NCI-H510A (cell line): ENCODE data around the gene RUFY3.
"Not testable (repeated sequence)": the region's sequence is repeated elsewhere in the genome, so short reads cannot be mapped to it uniquely, and the experiment has no call there.

Source experiments
- DNase-seq: peaks from one replicate; lab custom pipeline; 2025; lab: John Stamatoyannopoulos, UW

Gene RUFY3

DNA sequence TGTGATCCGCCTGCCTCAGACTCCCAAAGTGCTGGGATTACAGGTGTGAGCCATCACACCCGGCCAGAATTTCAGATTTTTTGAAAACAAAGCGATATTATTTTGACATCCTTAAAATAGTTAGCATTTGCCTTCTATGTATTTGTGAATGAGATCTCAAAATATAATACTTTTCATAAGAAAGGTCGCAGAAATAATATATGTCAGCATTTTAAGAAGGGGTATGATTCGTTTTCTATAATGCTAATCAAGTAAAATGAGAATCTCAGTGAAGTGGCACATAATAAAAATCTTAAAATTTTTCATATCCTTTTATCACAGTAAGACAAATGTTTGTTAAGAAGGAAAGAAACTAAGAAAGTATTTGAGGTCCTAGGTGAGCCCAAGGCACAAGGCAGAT is 65.7 kb downstream of the RUFY3 start:
- no peak for DNase-seq

- DNase-seq, result no peak
Observed at GRCh38 chr4:70788733-70789132, 67.0 kb downstream of the RUFY3 start.

DNA sequence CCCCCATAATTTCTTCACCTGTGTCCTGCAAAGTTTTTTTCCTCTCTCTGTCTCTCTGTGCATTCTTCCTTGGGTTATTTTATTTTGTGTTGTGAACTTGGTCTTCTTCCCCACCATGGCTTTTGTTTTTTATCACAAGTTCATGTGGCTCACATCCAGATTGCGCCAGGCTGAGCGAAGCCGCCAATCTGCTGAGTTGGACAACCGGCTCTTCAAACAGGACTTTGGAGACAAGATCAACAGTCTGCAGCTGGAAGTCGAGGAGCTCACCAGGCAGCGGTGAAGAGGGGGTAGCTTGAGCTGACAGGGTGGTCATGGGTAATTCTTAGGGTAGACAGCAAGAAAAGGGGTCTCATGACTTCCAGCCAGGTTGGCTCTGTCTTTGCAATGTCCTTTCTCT is 71.9 kb downstream of the RUFY3 start:
- DNase-seq, result no peak

DNA sequence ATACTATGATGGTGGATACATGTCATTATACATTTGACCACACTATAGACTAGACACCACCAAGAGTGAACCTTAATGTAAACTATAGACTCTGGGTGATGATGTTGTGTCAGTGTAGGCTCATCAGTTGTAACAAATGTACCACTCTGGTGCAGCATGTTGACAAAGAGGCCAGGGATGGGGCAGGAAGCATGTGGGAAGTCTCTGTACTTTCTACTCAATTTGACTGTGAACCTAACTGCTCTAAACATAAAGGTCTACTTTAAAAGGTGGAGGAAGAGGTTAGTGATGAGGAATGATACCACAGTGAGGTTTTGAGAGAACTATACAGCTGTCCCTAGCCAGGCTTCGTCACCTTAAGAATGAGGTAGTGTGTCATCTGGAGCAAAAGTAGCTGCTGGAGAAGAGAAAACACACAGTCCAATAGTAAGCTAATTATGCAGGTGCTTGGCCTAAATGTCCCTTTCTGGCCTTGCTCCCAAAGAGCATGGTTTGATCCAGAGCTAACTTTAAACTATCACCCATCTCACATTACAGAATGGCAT is 79.6 kb downstream of the RUFY3 start:
- DNase-seq, result peak; percentile 6

- DNase-seq, result peak; percentile 20
Observed at GRCh38 chr4:70802928-70803580, 81.3 kb downstream of the RUFY3 start.

DNA sequence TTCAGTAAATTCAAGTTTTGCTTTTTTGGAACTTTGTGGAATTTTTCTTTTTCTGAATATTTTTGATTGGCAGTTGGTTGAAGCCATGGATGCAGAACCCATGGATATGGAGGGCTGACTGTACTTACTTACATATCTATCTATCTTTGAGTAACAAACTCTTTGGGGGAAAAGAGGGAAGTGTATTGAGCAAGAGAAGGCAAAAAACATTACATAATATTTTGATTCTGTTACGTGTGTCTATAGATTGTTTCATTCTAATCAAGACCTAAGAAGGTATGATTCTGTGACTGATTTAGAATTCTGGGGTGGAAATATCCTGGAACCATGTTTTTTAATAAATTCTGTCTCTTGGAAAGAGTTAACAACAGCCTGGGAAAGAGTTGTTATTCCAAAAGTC is 86.4 kb downstream of the RUFY3 start:
- DNase-seq, result no peak

GRCh38 chr4:70815370-70815769 is 93.6 kb downstream of the RUFY3 start:
- no peak for DNase-seq

- DNase-seq, result no peak
Observed at GRCh38 chr4:70816894-70817293, 95.1 kb downstream of the RUFY3 start.

DNA sequence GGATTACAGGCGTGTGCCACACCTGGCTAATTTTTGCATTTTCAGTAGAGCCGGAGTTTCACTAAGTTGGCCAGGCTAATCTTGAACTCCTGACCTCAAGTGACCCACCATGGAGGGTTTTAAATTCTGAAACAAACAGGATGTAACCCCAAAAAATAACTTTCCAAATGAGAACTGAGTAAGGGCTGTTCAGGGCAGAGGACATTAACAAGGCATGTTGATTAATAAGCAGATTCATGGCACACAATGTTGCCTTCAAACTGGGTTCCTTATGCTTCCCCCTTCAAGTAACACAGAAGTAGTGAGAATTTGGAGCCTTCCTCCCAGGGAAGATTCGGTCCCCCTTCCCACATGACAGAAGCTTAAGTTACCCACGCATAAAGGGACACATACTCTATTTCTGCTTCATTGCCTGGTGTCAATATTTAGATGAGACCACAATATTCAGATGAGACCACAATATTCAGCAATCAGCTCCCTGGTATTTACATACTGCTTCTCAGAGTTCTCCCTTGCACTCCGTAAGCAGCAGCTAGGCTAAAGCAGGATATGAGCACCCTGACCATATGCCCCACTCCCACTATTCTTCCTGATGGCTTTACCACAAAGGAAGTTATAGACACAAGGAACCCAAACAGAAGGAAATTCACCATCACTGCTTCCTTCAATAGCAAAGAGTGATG is 96.5 kb downstream of the RUFY3 start:
- no peak for DNase-seq

GRCh38 chr4:70818921-70819320 is 97.2 kb downstream of the RUFY3 start:
- DNase-seq, result no peak

GRCh38 chr4:70829015-70829414 is 107.3 kb downstream of the RUFY3 start:
- DNase-seq, result no peak

DNA sequence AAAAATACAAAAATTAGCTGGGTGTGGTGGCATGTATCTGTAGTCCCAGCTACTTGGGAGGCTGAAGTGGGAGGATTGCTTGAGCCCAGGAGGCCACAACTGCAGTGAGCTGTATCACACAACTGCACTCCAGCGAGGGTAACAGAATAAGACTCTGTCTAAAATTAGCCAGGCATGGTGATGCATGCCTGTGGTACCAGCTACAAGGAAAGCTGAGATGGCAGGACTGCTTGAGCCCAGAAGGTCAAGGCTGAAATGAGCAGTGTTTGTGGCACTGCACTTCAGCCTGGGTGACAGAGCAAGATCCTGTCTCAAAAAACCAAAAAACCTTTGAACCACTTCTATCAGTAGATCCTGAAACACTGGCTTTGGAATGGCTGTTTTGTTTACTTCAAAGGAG is 107.7 kb downstream of the RUFY3 start:
- no peak for DNase-seq

DNA sequence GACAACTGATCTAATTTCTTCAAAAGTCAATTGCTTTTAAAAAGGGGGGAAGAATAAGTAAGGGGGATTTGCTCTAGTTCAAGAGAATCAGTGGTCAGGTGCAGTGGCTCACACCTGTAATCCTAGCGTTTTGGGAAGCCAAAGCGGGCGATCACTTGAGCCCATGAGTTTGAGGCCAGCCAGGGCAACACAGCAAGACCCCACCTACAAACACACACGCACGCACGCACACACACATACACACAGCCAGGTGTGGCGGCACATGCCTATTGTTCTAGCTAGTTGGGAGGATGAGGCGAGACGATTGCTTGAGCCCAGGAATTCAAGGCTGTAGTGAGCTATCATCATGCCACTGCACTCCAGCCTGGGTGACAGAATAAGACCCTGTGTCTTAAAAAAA is 108.3 kb downstream of the RUFY3 start:
- DNase-seq, result no peak

DNA sequence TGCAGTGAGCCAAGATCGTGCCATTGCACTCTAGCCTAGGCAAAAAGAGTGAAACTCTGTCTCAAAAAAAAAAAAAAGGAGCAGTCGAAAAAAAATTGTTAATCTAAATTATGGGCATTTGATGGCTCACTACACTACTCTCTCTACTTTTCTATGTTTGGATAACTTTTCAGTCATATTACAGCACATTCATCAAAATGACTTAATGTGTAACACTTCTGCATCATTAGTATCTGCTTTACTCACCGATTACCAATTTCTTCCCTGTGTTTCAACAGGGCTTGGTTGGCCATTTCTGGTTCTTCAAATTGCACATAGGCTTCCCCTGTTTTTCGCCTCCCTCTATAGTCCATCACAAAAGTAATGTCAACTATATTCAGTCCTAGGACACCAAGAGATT is 109.5 kb downstream of the RUFY3 start:
- DNase-seq, result no peak

DNA sequence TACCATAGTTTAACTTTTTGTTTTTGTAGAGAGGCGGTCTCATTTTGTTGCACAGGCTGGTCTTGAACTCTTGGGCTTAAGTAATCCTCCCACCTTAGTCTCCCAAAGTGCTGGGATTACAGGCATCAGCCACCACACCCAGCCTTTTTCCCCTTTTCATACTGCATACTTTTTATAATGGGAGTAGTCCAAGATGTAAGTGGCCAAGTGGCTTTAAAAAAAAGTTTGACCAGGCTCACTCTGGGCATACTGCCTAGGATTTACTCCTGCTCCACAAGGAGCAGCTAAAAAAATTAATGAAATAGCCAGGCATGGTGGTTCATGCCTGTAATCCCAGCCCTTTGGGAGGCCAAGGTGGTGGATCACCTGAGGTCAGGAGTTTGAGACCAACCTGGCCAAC is 111.9 kb downstream of the RUFY3 start:
- DNase-seq, result no peak

DNA sequence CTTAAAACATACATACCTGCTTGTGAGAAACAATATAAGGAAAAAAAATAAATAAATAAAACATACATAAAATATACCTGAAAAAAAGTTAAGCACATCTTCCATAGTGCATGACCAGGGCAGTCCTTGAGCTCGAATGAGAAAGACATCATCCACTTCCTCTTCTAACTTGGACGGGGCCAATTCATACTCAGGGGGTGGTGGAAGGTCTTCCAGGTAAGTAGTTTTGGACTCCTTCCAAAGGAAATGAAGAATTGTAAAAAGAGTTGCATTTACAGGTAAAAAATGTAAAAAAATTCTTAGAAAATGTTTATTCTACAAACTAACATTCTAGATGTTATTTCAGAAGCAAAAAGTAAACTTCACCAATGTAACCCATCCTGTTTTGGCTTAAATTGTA is 114.3 kb downstream of the RUFY3 start:
- no peak for DNase-seq

DNA sequence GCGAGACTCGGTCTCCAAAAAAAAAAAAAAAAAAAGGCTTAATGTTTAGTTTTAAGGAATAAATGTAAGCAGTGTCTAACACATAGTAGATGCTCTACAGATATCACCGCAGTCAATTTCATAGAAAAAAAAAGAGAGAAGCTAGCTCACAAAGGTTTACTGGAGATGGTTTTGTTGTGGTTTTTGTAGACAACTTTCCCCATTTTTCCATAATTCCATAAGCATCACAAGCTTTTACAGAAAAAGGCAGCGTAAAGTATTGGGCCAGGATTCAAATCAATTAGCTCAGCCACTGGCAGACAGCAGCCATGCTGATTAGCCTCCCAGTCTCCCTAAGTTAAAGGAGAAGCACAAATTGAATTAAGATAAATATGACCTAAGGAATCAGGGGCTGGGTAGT is 116.4 kb downstream of the RUFY3 start:
- DNase-seq, result no peak

DNA sequence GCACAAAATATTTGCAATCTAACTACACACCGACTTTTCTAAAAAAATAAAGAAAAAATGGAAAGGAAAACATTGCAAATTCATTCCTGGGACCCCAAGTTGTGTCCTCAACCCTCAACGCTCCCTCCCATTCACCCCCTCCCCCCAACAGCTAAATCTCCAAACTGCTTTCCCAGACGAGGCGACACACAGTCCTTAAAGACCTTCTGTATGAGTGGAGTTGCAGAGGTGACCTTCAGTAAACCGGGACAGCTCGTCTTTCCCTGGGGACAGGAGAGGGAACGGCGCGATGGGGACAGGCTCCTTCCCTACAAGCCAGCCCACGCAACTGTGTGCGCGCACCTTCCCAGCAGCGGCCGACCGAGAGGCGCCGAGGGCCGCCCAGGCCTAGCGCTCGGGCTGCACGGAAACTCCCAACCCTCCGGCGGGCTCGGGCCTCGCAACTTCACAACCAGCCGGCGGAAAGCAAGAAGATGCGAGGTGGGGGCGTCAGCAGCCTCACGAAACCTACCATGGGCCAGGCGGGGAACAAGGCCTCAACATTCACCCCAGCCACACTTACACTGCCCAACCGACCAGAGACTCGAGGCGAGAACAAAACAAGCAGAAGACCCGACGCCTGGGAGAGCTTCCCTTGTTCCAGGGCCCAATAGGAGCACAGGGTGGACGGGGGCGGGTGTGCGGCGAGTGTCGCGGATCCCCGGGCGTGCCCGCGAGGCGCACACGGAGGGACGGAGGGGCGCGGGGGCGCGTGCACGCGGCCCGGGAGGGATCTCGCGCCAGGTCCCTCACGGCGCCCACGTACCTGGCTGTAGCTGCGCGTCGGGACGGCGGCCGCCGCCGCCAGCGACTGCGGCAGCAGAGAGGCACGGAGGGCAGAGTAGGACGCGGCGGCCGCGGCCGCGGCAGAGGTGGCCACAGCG is 117.2 kb downstream of the RUFY3 start:
- DNase-seq, result peak; percentile 59

DNA sequence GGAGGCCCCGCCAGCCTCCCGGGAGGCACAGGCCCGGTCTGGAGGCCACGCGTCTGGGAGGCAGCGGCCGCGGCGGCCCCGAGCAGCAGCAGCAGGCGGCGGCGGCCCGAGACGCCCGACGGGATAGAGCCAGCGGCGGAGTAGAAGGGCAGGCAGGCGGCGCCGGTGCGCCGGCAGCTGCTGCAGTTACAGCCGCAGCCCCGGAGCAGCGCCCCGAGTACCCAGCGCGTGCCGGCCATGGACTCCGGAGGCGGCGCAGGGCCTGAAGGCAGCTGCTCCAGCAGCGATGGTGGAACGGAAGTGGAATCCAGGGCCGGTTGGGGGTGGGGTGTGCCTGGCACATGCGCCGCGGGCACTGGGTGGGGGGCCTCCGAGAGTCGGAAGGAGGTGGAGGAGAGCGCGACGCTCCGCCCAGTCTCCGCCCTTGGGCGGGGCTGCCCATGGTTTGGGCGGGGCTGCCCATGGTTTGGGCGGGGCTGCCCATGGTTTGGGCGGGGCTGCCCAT is 117.9 kb downstream of the RUFY3 start, which contains the start of gene GRSF1:
Gene GRSF1 (minus strand): TSS at position 302 of the 505 bp plus-strand sequence. CDS start 63 bp downstream, at position 239.
- peak; percentile 89 for DNase-seq

- DNase-seq, result not testable (repeated sequence)
Observed at GRCh38 chr4:70840137-70840536, 118.4 kb downstream of the RUFY3 start.

DNA sequence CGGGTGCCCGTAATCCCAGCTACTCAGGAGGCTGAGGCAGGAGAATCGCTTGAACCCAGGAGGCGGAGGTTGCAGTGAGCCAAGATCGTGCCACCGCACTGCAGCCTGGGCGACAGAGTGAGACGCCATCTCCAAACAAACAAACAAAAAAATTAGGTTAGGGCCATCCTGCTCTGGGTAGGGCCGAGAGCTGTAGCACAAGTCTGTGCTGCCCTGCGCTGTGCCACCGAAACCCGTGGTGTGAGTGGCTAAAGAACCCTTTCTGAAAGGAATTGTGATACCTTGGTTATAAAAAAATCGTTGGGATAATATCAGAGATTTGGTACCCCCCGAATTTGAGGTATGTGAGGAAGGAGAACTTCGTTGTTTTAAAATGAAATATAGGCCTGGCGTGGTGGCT is 118.9 kb downstream of the RUFY3 start:
- DNase-seq, result not testable (repeated sequence)

GRCh38 chr4:70841211-70841610 is 119.4 kb downstream of the RUFY3 start:
- DNase-seq, result no peak
